Measurements from ENCODE around the gene CD163L1.
"Not testable (repeated sequence)": the region's sequence is repeated elsewhere in the genome, so short reads cannot be mapped to it uniquely, and the experiment has no call there.

Gene CD163L1

GRCh38 chr12:7444076-7444475 is at the start of gene CD163L1:
Gene CD163L1, minus strand, starts transcription at chr12:7444153. Its CDS starts 26 bp downstream, at chr12:7444127.
- DNase-seq, result no peak

GRCh38 chr12:7493006-7493405 is 49.1 kb upstream of the CD163L1 start:
- no peak for DNase-seq

GRCh38 chr12:7486512-7486911 is 42.6 kb upstream of the CD163L1 start:
- DNase-seq, result no peak

- DNase-seq, result no peak
Observed at GRCh38 chr12:7485095-7485494, 41.1 kb upstream of the CD163L1 start.

- DNase-seq, result no peak
Observed at GRCh38 chr12:7483343-7483742, 39.4 kb upstream of the CD163L1 start.

GRCh38 chr12:7479771-7480170 is 35.8 kb upstream of the CD163L1 start:
- no peak for DNase-seq

- no peak for DNase-seq
Observed at GRCh38 chr12:7472060-7472459, 28.1 kb upstream of the CD163L1 start.

GRCh38 chr12:7460375-7461259 is 16.7 kb upstream of the CD163L1 start:
- peak; percentile 21 to 31 for DNase-seq

- DNase-seq, result no peak
Observed at GRCh38 chr12:7459973-7460372, 16.0 kb upstream of the CD163L1 start.

- DNase-seq, result no peak
Observed at GRCh38 chr12:7451756-7452155, 7.8 kb upstream of the CD163L1 start.

- DNase-seq, result no peak
Observed at GRCh38 chr12:7450667-7451066, 6.7 kb upstream of the CD163L1 start.

- DNase-seq, result no peak
Observed at GRCh38 chr12:7448099-7448498, 4.1 kb upstream of the CD163L1 start.

GRCh38 chr12:7444537-7444936 is 584 bp upstream of the CD163L1 start:
- no peak for DNase-seq

- no peak for DNase-seq
Observed at GRCh38 chr12:7441216-7441615, 2.7 kb downstream of the CD163L1 start.

GRCh38 chr12:7439579-7440505 is 4.1 kb downstream of the CD163L1 start:
- DNase-seq, result peak; percentile 1 to 26

GRCh38 chr12:7438291-7438995 is 5.5 kb downstream of the CD163L1 start:
- not testable (repeated sequence) for DNase-seq

- not testable (repeated sequence) for DNase-seq
Observed at GRCh38 chr12:7437494-7437893, 6.5 kb downstream of the CD163L1 start.

GRCh38 chr12:7434670-7435069 is 9.3 kb downstream of the CD163L1 start:
- DNase-seq, result no peak

GRCh38 chr12:7433276-7433822 is 10.6 kb downstream of the CD163L1 start:
- DNase-seq, result no peak

- DNase-seq, result no peak
Observed at GRCh38 chr12:7431993-7432685, 11.8 kb downstream of the CD163L1 start.

- DNase-seq, result peak in 1 of 2 donors; percentile 1
Observed at GRCh38 chr12:7411343-7411742, 32.6 kb downstream of the CD163L1 start.

- no peak for DNase-seq
Observed at GRCh38 chr12:7404275-7404674, 39.7 kb downstream of the CD163L1 start.

Data from CD4-positive, alpha-beta T cell treated with Interferon alpha-2 for 1 hour (primary cell).